ENCODE data around the gene NISCH. TPM values are rescaled to one million over a fixed set of nuclear protein-coding genes. Genes with fewer than 3 reads are reported as not detected.

Gene NISCH
- total RNA-seq, 1 donor from 2014 or later = 240 TPM

DNA sequence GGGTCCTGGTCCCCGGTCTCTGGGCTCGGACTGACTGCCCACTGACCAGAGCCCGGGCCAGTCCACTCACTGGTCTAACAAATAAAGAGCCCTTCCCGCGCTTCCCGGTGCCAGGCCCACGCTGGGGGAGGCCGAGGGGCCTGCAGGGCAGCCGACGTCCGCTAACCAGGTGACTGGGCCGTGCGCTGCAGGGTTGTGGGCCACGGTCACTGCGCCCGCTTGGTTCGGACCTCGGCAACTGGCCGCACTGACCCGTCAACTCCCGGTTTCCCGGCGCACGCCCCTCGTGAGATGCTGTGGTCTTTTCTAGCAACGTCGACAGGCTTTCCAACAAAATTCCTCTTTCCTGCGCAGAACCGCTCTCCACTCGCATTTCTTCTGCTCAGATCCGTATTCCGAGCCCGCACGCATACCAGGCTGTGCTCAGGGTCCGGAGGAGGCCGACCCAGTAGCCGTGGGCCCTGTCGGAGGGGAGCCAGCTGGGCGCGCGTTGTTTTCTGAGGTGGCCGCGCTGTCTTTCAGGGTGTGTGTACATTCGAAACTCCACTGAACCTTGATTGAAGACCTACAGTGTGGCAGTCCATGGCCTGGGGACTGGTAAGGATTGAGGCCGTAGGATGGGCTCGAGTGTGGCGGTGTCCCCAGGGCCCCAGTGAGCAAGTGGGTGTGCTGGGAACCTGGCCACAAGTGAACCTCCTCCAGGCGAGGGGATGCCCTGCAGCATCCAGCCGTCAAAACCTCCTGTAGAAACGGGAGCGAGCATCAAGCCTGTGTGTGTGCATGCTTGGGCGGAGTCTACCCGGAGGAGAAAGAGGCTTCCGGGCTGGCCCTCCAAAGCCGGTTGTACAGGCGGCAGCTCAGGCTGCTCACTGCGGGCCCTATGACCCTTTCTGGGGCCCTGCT, 79.1 kb downstream of the NISCH start:
- DNase-seq (ENCODE audit: low spot score in 2 of 2, unreplicated experiment in 2 of 2) = peak; percentile 21 to 41
- Mint-ChIP-seq H3K4me3 (peak overlapping the region; percentile 81), H3K27ac (peak overlapping the region; percentile 94), H3K4me1 (peaks cover 60% of the 10 kb centered on the region), H3K9me3 (no peaks in the 10 kb centered on the region), H3K36me3 (no peaks in the 10 kb centered on the region), H3K27me3 (ENCODE audit: low read depth) (no peaks in the 10 kb centered on the region)
- TF ChIP-seq, protein P1, sequence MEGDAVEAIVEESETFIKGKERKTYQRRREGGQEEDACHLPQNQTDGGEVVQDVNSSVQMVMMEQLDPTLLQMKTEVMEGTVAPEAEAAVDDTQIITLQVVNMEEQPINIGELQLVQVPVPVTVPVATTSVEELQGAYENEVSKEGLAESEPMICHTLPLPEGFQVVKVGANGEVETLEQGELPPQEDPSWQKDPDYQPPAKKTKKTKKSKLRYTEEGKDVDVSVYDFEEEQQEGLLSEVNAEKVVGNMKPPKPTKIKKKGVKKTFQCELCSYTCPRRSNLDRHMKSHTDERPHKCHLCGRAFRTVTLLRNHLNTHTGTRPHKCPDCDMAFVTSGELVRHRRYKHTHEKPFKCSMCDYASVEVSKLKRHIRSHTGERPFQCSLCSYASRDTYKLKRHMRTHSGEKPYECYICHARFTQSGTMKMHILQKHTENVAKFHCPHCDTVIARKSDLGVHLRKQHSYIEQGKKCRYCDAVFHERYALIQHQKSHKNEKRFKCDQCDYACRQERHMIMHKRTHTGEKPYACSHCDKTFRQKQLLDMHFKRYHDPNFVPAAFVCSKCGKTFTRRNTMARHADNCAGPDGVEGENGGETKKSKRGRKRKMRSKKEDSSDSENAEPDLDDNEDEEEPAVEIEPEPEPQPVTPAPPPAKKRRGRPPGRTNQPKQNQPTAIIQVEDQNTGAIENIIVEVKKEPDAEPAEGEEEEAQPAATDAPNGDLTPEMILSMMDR (IDR thresholded peaks at IDR 0.05; ENCODE audit: unreplicated experiment) = no peak

DNA sequence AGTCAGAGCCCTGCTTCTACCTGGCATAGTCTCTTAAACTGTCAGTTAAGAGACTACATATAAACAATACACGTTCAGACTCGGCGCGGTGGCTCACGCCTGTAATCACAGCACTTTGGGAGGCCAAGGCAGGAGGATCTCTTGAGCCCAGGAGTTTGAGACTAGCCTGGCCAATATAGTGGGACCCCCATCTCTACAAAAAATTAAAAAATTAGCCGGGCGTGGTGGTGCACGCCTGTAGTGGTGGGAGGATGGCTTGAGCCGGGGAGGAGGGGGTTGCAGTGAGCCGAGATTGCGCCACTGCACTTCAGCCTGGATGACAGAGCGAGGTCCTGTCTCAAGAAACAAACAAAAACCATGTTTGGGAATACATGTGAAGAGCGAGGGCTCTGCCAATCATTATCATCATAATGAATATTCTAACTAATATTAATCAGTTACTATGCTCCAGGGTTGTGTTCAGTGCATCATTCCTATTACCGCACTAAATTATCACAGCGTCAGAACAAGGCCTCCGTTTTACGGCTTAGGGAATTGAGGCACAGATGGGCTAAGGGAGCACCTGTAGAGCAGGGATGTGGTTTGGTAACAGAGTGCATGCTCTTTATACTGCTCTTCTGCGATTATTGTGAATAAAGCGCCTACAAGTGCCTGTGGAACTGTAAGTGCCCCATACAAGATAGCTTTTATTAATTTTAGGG, 80.2 kb downstream of the NISCH start:
- peaks cover 53% of the 10 kb centered on the region for H3K4me1 Mint-ChIP-seq
- no peaks in the 10 kb centered on the region for H3K9me3 Mint-ChIP-seq
- H3K27me3 Mint-ChIP-seq (ENCODE audit: low read depth) = no peaks in the 10 kb centered on the region
- TF ChIP-seq, protein P1 (IDR thresholded peaks at IDR 0.05; ENCODE audit: unreplicated experiment) = no peak
- peak in 1 of 2 experiments; percentile 31 for DNase-seq (ENCODE audit: low spot score in 2 of 2, unreplicated experiment in 2 of 2)
- H3K27ac Mint-ChIP-seq = peak overlapping the region; percentile 98
- no peaks in the 10 kb centered on the region for H3K36me3 Mint-ChIP-seq
- peak overlapping the region; percentile 96 for H3K4me3 Mint-ChIP-seq

DNA sequence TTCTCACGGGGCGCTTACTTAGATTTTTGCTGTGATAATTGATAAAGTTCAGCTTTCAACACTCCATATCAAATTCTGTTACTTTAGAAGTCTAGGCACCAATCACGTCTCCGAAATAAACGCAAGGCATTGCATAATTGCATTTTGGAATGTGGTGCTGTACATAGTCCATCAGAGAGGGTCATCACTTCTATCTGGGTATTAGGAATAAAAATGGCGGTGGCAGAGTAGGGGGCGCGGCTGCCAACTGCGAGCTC, 80.6 kb downstream of the NISCH start:
- Mint-ChIP-seq H3K9me3 (no peaks in the 10 kb centered on the region), H3K36me3 (no peaks in the 10 kb centered on the region), H3K4me3 (peak overlapping the region; percentile 96), H3K27ac (peak overlapping the region; percentile 98), H3K4me1 (peaks cover 53% of the 10 kb centered on the region), H3K27me3 (ENCODE audit: low read depth) (no peaks in the 10 kb centered on the region)
- DNase-seq (ENCODE audit: low spot score in 2 of 2, unreplicated experiment in 2 of 2) = no peak
- TF ChIP-seq, protein P1 (IDR thresholded peaks at IDR 0.05; ENCODE audit: unreplicated experiment) = no peak

DNA sequence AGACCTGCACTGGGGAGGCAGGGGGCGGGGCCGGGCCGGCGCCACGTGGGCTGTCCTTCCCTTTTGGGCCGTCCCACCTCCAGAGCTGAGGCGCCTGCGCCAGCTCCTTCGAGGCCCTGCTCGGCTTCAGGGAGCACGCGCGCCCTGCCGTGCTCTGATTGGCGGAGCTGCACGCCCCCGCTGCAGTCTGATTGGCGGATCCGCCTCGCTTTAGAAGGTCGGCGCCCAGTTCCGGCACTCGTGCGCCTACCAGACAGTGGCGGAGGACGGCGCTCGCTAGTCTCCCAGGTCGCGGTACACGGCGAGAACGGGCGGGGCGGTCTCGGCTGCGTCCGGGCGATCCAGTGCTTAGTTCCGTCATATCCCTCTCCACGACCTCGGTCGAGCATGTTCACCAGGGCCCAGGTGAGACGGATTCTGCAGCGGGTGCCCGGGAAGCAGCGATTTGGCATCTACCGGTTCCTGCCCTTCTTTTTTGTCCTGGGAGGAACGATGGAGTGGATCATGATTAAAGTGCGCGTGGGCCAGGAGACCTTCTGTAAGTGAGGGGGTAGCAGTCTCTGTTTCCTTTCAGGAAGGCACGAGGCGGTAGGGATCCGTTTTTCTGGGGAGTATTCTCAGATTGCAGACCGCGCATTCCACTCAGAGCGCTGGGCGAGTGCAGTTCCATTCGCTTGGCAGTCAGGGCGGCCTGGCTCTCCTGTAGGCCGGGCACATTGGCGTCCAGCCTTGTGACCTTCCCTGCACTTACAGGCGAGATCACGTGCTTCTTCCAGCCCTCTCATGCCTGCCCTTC, 81.2 kb downstream of the NISCH start, which contains the start of gene UQCC5:
UQCC5 (plus strand) TSS at position 237 of the 796 bp plus-strand sequence; CDS start at position 388, 151 bp downstream.
- peak within 1 kb of the TSS; percentile 96 for H3K4me3 Mint-ChIP-seq
- H3K4me1 Mint-ChIP-seq = peaks cover 53% of the 10 kb centered on the region
- no peaks in the 10 kb centered on the region for H3K9me3 Mint-ChIP-seq
- peak within 1 kb of the TSS; percentile 98 for H3K27ac Mint-ChIP-seq
- TF ChIP-seq, protein P1 (IDR thresholded peaks at IDR 0.05; ENCODE audit: unreplicated experiment) = no peak
- DNase-seq (ENCODE audit: low spot score in 2 of 2, unreplicated experiment in 2 of 2) = peak; percentile 95
- H3K27me3 Mint-ChIP-seq (ENCODE audit: low read depth) = no peaks in the 10 kb centered on the region
- H3K36me3 Mint-ChIP-seq = no peaks in the 10 kb centered on the region

DNA sequence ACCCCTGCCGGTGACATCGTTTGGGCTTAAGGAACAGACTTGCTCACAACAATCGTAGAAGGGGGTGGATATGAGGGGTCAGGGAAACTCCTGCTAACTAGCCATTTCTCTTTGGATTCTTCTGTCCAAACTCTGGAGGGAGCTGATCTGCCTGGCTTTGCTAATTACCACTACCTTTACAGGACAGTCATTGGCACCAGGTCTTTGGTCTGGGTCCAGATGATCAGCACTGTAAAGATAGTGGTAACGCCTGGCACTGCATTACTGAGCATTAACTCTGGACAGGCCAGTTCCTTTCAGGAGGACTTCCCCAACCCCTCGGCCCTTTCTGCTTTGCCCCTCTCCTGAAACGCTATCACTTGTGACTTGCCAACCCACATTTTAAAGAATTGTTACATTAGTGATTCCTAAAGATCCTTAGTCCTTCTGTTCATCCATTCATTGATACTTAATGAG, 81.8 kb downstream of the NISCH start:
- H3K27me3 Mint-ChIP-seq (ENCODE audit: low read depth) = no peaks in the 10 kb centered on the region

More for the DNA sequence above, 81.8 kb downstream of the NISCH start:
- Mint-ChIP-seq H3K9me3 (no peaks in the 10 kb centered on the region), H3K27ac (peak overlapping the region; percentile 98), H3K4me3 (peak overlapping the region; percentile 96), H3K36me3 (peaks cover 2% of the 10 kb centered on the region), H3K4me1 (peaks cover 50% of the 10 kb centered on the region)
- TF ChIP-seq, protein P1 (IDR thresholded peaks at IDR 0.05; ENCODE audit: unreplicated experiment) = no peak
- DNase-seq (ENCODE audit: low spot score in 2 of 2, unreplicated experiment in 2 of 2) = no peak

Data from mesothelial cell of epicardium (in vitro differentiated cells).